ENCODE data around the gene AGBL4.

DNA sequence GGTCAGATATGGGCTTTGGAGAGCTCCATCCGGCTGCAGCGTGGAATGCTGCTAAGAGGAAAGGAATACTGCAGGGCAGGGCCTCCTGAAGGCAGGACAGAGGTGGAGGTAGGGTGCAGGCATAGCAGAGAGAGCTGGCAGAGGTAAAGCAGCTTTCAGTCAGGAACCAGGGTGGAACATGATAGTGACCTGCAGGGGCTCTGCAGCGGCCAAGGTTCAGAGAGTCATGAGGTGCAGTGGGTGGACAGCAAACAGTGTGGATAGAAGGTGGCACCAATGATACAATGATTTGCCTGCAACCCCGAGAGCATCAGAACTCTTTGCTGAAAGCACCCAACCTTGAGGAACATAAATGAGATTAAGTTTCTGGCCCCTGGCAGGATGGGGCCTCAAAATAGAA, 1366.3 kb downstream of the AGBL4 start:
- TF ChIP-seq ZNF143 (CRISPR knock-in tag; IDR thresholded peaks at IDR 0.05) (no peak), SRF (IDR thresholded peaks at IDR 0.05; ENCODE audit: low read depth, low read length) (no peak), TARDBP (CRISPR knock-in tag; IDR thresholded peaks at IDR 0.05) (no peak), YY1 (IDR thresholded peaks at IDR 0.05; ENCODE audit: insufficient read depth, insufficient replicate concordance, low read depth, low read length) (no peak), ZNF552 (CRISPR knock-in tag; IDR thresholded peaks at IDR 0.05; ENCODE audit: borderline replicate concordance) (no peak), CHCHD3 (CRISPR knock-in tag; IDR thresholded peaks at IDR 0.05) (no peak), ZSCAN12 (CRISPR knock-in tag; IDR thresholded peaks at IDR 0.05) (no peak), MAFF (IDR thresholded peaks at IDR 0.05; ENCODE audit: low read depth, low read length) (no peak), PTBP1 (IDR thresholded peaks at IDR 0.05; ENCODE audit: low read depth, low read length, poor library complexity, severe bottlenecking) (no peak), TERF1 (CRISPR knock-in tag; IDR thresholded peaks at IDR 0.05) (no peak), XBP1 (CRISPR knock-in tag; IDR thresholded peaks at IDR 0.05) (no peak)
